GM12878 (cell line): Measurements from ENCODE around the gene VANGL1. TPM values are rescaled to one million over a fixed set of nuclear protein-coding genes. Genes with fewer than 3 reads are reported as not detected.

Experiments used
- ATAC-seq: fragments of 200-7000 bp; cut with Tn5 transposase; 3 replicates; pipeline ENCODE4 v1.9.1; 2020; ENCODE audit warnings: mild to moderate bottlenecking, moderate library complexity
- BruUV-seq: library from RNA; stranded (reverse); fragments of 400-500 nt; replicated peaks from 2 replicates; lab custom pipeline; 2021; lab: Mats Ljungman, UMichigan
- CTCF ChIA-PET: fragments of 300-600 bp; sonication (Branson Sonifier 250); formaldehyde crosslinking; extraction: SDS; loops from one replicate; lab custom pipeline; 2021; ENCODE audit warnings: inconsistent platforms; lab: Yijun Ruan, JAX
- POLR2A ChIA-PET: fragments of 350-600 bp; formaldehyde crosslinking; extraction: SDS; loops from one replicate; lab custom pipeline; 2021; ENCODE audit warnings: inconsistent platforms; lab: Charles Lee
- RAD21 ChIA-PET: fragments of 300-600 bp; sonication (Branson Sonifier 250); formaldehyde crosslinking; loops from one replicate; lab custom pipeline; 2023; ENCODE audit warnings: antibody characterized with exemption; ENCODE audit not compliant: unreplicated experiment; lab: Charles Lee
- SMC1A ChIA-PET: fragments of 300-600 bp; sonication (Branson Sonifier 250); formaldehyde crosslinking; loops from one replicate; lab custom pipeline; 2023; ENCODE audit not compliant: unreplicated experiment, uncharacterized antibody; lab: Charles Lee
- DNase-seq: peaks from one replicate; pipeline ENCODE4 v3.0.0-alpha.2; 2011; ENCODE audit warnings: low read depth, low spot score
- FAIRE-seq: peaks from 3 replicates; lab custom pipeline; 2011; peaks lifted over from hg19 to GRCh38; lab: Jason Lieb, UNC
- H2AFZ ChIP-seq: 2 replicates; pipeline ENCODE4 v1.6.0; 2011; ENCODE audit warnings: low read depth, low read length, control low read depth; ENCODE audit not compliant: control insufficient read depth
- H3K27ac ChIP-seq: 2 replicates; pipeline ENCODE4 v1.5.1; 2011; ENCODE audit warnings: control low read depth; ENCODE audit not compliant: control insufficient read depth, insufficient read depth
- H3K27me3 ChIP-seq, 2 experiments: replicated peaks in 1 of 2; 2 replicates each; pipeline versions ENCODE4 v1.6.0 to v1.6.1; 2011; ENCODE audit warnings: low read length in 1 of 2; ENCODE audit not compliant: control insufficient read depth in 2 of 2, insufficient read depth in 2 of 2
- H3K36me3 ChIP-seq, 2 experiments: 2 replicates each; pipeline ENCODE4 v1.5.1; 2011; ENCODE audit warnings: low read length in 1 of 2; ENCODE audit not compliant: control insufficient read depth in 2 of 2, insufficient read depth in 2 of 2
- H3K4me1 ChIP-seq: 2 replicates; pipeline ENCODE4 v1.6.1; 2011; ENCODE audit warnings: mild to moderate bottlenecking, low read length, moderate library complexity, mixed read lengths; ENCODE audit not compliant: control insufficient read depth, insufficient read depth
- H3K4me2 ChIP-seq: 2 replicates; pipeline ENCODE4 v1.6.0; 2011; ENCODE audit warnings: control low read depth; ENCODE audit not compliant: control insufficient read depth, insufficient read depth
- H3K4me3 ChIP-seq: fragments of 200-600 bp; sonication (generic); 2 replicates; pipeline ENCODE4 v1.5.1; 2016
- H3K79me2 ChIP-seq: 2 replicates; pipeline ENCODE4 v1.6.0; 2011; ENCODE audit warnings: low read length; ENCODE audit not compliant: control insufficient read depth, insufficient read depth
- H3K9ac ChIP-seq: 2 replicates; pipeline ENCODE4 v1.8.0; 2011; ENCODE audit warnings: low read length, control low read depth, mixed read lengths; ENCODE audit not compliant: control insufficient read depth, insufficient read depth
- H3K9me3 ChIP-seq: replicated peaks from 3 replicates; pipeline ENCODE4 v1.5.1; 2011; ENCODE audit warnings: mild to moderate bottlenecking, low read length; ENCODE audit not compliant: control insufficient read depth, insufficient read depth
- H4K20me1 ChIP-seq: 2 replicates; pipeline ENCODE4 v1.6.0; 2011; ENCODE audit not compliant: control insufficient read depth, insufficient read depth
- EP300 ChIP-seq, 2 experiments: fragments of 150-350 bp in 1 of 2; IDR thresholded peaks; 2 replicates each; pipeline ENCODE4 v1.6.1; 2011 to 2012; ENCODE audit warnings: low read depth in 2 of 2, low read length in 2 of 2, borderline replicate concordance in 1 of 2, improper control_type of control experiment in 1 of 2, inconsistent platforms in 1 of 2; ENCODE audit not compliant: control insufficient read depth in 1 of 2
- HDAC2 ChIP-seq: fragments of 200-600 bp; sonication (generic); IDR thresholded peaks from 2 replicates; pipeline ENCODE4 v1.6.1; 2017
- KLF5 ChIP-seq: fragments of 450-650 bp; IDR thresholded peaks from 2 replicates; pipeline ENCODE4 v1.6.1; 2014; ENCODE audit warnings: mild to moderate bottlenecking; ENCODE audit not compliant: partially characterized antibody
- RBBP5 ChIP-seq: fragments of 200-600 bp; sonication (generic); conservative IDR thresholded peaks from 2 replicates; pipeline ENCODE4 v1.6.1; 2016
- SUZ12 ChIP-seq: fragments of 200-600 bp; sonication (generic); IDR thresholded peaks from one replicate; pipeline ENCODE4 v1.6.1; 2018; ENCODE audit warnings: antibody characterized with exemption, mild to moderate bottlenecking; ENCODE audit not compliant: unreplicated experiment
- TCF3 ChIP-seq: IDR thresholded peaks from 2 replicates; pipeline ENCODE4 v1.6.1; 2012; ENCODE audit warnings: low read depth, mild to moderate bottlenecking, low read length, borderline replicate concordance; ENCODE audit not compliant: insufficient read depth
- TCF7 ChIP-seq: IDR thresholded peaks from 2 replicates; pipeline ENCODE4 v1.6.1; 2014; ENCODE audit warnings: antibody characterized with exemption, borderline replicate concordance
- ZBED1 ChIP-seq: IDR thresholded peaks from 2 replicates; pipeline ENCODE4 v1.6.1; 2016; ENCODE audit warnings: borderline replicate concordance
- ZNF207 ChIP-seq: fragments of 450-650 bp; IDR thresholded peaks from 2 replicates; pipeline ENCODE4 v1.6.1; 2014; ENCODE audit warnings: antibody characterized with exemption, mild to moderate bottlenecking, borderline replicate concordance
- ZNF622 ChIP-seq: fragments of 450-650 bp; IDR thresholded peaks from 2 replicates; pipeline ENCODE4 v1.6.1; 2017; ENCODE audit warnings: mild to moderate bottlenecking, inconsistent platforms
- ZSCAN29 ChIP-seq: fragments of 450-650 bp; IDR thresholded peaks from 2 replicates; pipeline ENCODE4 v1.6.1; 2017; ENCODE audit warnings: mild to moderate bottlenecking, moderate library complexity
- in situ Hi-C: fragments of 300-500 bp; cut with MboI; formaldehyde crosslinking; loops from 9 replicates; pipeline ENCODE4 v1.14.3; 2018; ENCODE audit warnings: mixed read lengths
- intact Hi-C: fragments of 100-400 bp; cut with micrococcal nuclease; formaldehyde crosslinking; loops from one replicate; pipeline ENCODE4 v1.14.2; 2022; ENCODE audit not compliant: unreplicated experiment
- polyA plus RNA-seq, 11 experiments: library from polyadenylated mRNA; depleted of rRNA in 4 of 11; unstranded in 6 of 11; stranded (reverse) in 5 of 11; fragments of >200 nt; fragmentation: Nextera tagmentation in 4 of 11; fragmentation: Illumina TruSeq in 1 of 11; extraction: Ambion mirVana in 4 of 11; extraction: Trizol in 1 of 11; gene quantifications; 1 replicate in 1 of 11; 2 replicates in 10 of 11; pipeline versions ENCODE4 v1.2.1 to v1.2.3, GENCODE V29; 2011 to 2016; ENCODE audit warnings: inconsistent platforms in 2 of 11, missing spikeins in 2 of 11, low read depth in 1 of 11
- total RNA-seq, 4 experiments: library from RNA; depleted of rRNA in 3 of 4; stranded (reverse); fragments of >200 nt in 3 of 4; fragmentation: Illumina TruSeq in 1 of 4; extraction: Trizol in 1 of 4; gene quantifications; 2 replicates each; pipeline versions ENCODE4 v1.2.1 to v1.2.3, GENCODE V29; 2013 to 2021
- TF ChIP-seq, protein P1 (sequence below): IDR thresholded peaks from 2 replicates; pipeline ENCODE4 v1.6.1; 2012; ENCODE audit warnings: improper control_type of control experiment, low read depth, low read length; ENCODE audit not compliant: insufficient replicate concordance
- TF ChIP-seq, protein P2 (sequence below): fragments of 450-650 bp; IDR thresholded peaks from 2 replicates; pipeline ENCODE4 v1.6.1; 2017; ENCODE audit warnings: mild to moderate bottlenecking, low read depth, inconsistent platforms; ENCODE audit not compliant: poor library complexity, severe bottlenecking
- TF ChIP-seq, protein P3 (sequence below): fragments of 450-650 bp; IDR thresholded peaks from 2 replicates; pipeline ENCODE4 v1.6.1; 2017; ENCODE audit warnings: low read depth, mild to moderate bottlenecking, moderate library complexity

Gene VANGL1
- total and polyA plus RNA-seq, 10 of the 15 experiments (the other 5 are each of a cell fraction or from before 2014, with no cell fraction given): 0.71 to 12.9 (median 6.3) TPM

DNA sequence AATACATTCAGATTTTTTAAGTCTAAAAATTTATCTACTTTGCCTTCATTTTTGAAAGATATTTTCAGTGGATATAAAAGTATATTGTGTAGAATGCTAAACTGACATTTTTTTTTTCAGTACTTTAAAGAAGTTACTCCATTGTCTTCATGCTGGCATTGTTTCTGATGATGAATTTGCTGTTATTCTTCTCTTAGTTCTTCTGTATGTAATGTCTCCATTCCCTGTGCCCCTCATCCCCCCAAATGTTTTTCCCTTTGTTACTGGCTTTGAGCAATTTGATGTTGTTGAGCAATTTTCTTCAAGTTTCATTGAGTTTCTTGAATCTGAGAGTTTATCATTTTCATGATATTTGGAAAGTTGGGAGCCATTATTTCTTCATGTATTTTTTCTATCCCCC, 20.8 kb upstream of the VANGL1 start:
- H3K79me2 ChIP-seq: no peaks in the 10 kb centered on the region
- no peak overlapping the region for H3K9ac ChIP-seq
- no peak for FAIRE-seq
- RAD21 ChIA-PET: no interaction called here
- H3K36me3 ChIP-seq: no peaks in the 10 kb centered on the region
- no peak overlapping the region for H3K4me3 ChIP-seq
- no peak for TF ChIP-seq EP300 (IDR thresholded peaks at IDR 0.05; ENCODE audit: borderline replicate concordance in 1 of 2, control insufficient read depth in 1 of 2, low read depth in 2 of 2, low read length in 2 of 2)
- TF ChIP-seq, protein P1, sequence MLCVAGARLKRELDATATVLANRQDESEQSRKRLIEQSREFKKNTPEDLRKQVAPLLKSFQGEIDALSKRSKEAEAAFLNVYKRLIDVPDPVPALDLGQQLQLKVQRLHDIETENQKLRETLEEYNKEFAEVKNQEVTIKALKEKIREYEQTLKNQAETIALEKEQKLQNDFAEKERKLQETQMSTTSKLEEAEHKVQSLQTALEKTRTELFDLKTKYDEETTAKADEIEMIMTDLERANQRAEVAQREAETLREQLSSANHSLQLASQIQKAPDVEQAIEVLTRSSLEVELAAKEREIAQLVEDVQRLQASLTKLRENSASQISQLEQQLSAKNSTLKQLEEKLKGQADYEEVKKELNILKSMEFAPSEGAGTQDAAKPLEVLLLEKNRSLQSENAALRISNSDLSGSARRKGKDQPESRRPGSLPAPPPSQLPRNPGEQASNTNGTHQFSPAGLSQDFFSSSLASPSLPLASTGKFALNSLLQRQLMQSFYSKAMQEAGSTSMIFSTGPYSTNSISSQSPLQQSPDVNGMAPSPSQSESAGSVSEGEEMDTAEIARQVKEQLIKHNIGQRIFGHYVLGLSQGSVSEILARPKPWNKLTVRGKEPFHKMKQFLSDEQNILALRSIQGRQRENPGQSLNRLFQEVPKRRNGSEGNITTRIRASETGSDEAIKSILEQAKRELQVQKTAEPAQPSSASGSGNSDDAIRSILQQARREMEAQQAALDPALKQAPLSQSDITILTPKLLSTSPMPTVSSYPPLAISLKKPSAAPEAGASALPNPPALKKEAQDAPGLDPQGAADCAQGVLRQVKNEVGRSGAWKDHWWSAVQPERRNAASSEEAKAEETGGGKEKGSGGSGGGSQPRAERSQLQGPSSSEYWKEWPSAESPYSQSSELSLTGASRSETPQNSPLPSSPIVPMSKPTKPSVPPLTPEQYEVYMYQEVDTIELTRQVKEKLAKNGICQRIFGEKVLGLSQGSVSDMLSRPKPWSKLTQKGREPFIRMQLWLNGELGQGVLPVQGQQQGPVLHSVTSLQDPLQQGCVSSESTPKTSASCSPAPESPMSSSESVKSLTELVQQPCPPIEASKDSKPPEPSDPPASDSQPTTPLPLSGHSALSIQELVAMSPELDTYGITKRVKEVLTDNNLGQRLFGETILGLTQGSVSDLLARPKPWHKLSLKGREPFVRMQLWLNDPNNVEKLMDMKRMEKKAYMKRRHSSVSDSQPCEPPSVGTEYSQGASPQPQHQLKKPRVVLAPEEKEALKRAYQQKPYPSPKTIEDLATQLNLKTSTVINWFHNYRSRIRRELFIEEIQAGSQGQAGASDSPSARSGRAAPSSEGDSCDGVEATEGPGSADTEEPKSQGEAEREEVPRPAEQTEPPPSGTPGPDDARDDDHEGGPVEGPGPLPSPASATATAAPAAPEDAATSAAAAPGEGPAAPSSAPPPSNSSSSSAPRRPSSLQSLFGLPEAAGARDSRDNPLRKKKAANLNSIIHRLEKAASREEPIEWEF: no peak
- TF ChIP-seq KLF5: no peak
- no peak for TF ChIP-seq HDAC2
- TF ChIP-seq, protein P2, sequence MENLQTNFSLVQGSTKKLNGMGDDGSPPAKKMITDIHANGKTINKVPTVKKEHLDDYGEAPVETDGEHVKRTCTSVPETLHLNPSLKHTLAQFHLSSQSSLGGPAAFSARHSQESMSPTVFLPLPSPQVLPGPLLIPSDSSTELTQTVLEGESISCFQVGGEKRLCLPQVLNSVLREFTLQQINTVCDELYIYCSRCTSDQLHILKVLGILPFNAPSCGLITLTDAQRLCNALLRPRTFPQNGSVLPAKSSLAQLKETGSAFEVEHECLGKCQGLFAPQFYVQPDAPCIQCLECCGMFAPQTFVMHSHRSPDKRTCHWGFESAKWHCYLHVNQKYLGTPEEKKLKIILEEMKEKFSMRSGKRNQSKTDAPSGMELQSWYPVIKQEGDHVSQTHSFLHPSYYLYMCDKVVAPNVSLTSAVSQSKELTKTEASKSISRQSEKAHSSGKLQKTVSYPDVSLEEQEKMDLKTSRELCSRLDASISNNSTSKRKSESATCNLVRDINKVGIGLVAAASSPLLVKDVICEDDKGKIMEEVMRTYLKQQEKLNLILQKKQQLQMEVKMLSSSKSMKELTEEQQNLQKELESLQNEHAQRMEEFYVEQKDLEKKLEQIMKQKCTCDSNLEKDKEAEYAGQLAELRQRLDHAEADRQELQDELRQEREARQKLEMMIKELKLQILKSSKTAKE: no peak
- TF ChIP-seq ZSCAN29: no peak
- no peak for TF ChIP-seq RBBP5
- no peak for TF ChIP-seq ZNF207
- TF ChIP-seq, protein P3, sequence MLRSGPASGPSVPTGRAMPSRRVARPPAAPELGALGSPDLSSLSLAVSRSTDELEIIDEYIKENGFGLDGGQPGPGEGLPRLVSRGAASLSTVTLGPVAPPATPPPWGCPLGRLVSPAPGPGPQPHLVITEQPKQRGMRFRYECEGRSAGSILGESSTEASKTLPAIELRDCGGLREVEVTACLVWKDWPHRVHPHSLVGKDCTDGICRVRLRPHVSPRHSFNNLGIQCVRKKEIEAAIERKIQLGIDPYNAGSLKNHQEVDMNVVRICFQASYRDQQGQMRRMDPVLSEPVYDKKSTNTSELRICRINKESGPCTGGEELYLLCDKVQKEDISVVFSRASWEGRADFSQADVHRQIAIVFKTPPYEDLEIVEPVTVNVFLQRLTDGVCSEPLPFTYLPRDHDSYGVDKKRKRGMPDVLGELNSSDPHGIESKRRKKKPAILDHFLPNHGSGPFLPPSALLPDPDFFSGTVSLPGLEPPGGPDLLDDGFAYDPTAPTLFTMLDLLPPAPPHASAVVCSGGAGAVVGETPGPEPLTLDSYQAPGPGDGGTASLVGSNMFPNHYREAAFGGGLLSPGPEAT: no peak
- no peak for TF ChIP-seq SUZ12
- no peak for TF ChIP-seq ZBED1
- no peak for TF ChIP-seq TCF3
- no peak for TF ChIP-seq ZNF622
- TF ChIP-seq TCF7: no peak
- SMC1A ChIA-PET: no interaction called here
- no peak for ATAC-seq
- no peaks in the 10 kb centered on the region for H4K20me1 ChIP-seq
- H3K27me3 ChIP-seq: no peaks in the 10 kb centered on the region
- no peak overlapping the region for H2AFZ ChIP-seq
- in situ Hi-C loops (no loop called here), intact Hi-C loops (no loop called here)
- no peak overlapping the region for H3K27ac ChIP-seq
- CTCF ChIA-PET: no interaction called here
- no peak overlapping the region for H3K4me2 ChIP-seq
- no peaks in the 10 kb centered on the region for H3K4me1 ChIP-seq
- DNase-seq: no peak
- peaks cover 10% of the 10 kb centered on the region; the same call in 2 of the 3 replicates for H3K9me3 ChIP-seq
- POLR2A ChIA-PET: no interaction called here
- BruUV-seq: no TSS peak
